ENCODE data around the gene CATSPER4.

DNA sequence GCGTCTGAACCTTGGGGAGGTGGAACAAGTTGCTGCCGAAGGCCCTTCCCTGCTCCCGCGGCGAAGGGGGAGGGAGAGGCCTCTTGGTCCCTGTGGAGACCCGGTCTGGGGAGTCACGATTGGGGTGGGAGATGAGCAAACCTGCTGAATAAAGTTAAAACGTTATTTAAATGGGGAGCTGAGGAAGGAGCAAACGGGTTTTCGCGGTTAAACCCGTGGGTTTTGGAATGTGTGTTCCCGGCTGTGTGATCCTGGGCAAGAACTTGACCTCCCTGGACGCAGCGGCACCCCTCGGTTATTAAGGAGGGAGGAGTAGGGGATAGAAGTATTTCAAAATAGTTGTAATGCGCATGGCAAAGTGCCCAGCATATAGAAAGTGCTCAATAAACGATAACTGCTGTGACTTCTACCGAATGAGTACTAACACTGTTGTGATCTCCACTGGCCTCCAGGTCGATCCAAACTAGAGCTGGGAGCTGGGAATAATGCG, 28.1 kb upstream of the CATSPER4 start:
- TF ChIP-seq, protein P1, sequence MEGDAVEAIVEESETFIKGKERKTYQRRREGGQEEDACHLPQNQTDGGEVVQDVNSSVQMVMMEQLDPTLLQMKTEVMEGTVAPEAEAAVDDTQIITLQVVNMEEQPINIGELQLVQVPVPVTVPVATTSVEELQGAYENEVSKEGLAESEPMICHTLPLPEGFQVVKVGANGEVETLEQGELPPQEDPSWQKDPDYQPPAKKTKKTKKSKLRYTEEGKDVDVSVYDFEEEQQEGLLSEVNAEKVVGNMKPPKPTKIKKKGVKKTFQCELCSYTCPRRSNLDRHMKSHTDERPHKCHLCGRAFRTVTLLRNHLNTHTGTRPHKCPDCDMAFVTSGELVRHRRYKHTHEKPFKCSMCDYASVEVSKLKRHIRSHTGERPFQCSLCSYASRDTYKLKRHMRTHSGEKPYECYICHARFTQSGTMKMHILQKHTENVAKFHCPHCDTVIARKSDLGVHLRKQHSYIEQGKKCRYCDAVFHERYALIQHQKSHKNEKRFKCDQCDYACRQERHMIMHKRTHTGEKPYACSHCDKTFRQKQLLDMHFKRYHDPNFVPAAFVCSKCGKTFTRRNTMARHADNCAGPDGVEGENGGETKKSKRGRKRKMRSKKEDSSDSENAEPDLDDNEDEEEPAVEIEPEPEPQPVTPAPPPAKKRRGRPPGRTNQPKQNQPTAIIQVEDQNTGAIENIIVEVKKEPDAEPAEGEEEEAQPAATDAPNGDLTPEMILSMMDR (IDR thresholded peaks at IDR 0.05) = no peak
- TF ChIP-seq, protein P2, sequence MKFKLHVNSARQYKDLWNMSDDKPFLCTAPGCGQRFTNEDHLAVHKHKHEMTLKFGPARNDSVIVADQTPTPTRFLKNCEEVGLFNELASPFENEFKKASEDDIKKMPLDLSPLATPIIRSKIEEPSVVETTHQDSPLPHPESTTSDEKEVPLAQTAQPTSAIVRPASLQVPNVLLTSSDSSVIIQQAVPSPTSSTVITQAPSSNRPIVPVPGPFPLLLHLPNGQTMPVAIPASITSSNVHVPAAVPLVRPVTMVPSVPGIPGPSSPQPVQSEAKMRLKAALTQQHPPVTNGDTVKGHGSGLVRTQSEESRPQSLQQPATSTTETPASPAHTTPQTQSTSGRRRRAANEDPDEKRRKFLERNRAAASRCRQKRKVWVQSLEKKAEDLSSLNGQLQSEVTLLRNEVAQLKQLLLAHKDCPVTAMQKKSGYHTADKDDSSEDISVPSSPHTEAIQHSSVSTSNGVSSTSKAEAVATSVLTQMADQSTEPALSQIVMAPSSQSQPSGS (CRISPR knock-in tag; IDR thresholded peaks at IDR 0.05; ENCODE audit: borderline replicate concordance, low read depth) = no peak
- TF ChIP-seq, protein P3, sequence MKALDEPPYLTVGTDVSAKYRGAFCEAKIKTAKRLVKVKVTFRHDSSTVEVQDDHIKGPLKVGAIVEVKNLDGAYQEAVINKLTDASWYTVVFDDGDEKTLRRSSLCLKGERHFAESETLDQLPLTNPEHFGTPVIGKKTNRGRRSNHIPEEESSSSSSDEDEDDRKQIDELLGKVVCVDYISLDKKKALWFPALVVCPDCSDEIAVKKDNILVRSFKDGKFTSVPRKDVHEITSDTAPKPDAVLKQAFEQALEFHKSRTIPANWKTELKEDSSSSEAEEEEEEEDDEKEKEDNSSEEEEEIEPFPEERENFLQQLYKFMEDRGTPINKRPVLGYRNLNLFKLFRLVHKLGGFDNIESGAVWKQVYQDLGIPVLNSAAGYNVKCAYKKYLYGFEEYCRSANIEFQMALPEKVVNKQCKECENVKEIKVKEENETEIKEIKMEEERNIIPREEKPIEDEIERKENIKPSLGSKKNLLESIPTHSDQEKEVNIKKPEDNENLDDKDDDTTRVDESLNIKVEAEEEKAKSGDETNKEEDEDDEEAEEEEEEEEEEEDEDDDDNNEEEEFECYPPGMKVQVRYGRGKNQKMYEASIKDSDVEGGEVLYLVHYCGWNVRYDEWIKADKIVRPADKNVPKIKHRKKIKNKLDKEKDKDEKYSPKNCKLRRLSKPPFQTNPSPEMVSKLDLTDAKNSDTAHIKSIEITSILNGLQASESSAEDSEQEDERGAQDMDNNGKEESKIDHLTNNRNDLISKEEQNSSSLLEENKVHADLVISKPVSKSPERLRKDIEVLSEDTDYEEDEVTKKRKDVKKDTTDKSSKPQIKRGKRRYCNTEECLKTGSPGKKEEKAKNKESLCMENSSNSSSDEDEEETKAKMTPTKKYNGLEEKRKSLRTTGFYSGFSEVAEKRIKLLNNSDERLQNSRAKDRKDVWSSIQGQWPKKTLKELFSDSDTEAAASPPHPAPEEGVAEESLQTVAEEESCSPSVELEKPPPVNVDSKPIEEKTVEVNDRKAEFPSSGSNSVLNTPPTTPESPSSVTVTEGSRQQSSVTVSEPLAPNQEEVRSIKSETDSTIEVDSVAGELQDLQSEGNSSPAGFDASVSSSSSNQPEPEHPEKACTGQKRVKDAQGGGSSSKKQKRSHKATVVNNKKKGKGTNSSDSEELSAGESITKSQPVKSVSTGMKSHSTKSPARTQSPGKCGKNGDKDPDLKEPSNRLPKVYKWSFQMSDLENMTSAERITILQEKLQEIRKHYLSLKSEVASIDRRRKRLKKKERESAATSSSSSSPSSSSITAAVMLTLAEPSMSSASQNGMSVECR (CRISPR knock-in tag; IDR thresholded peaks at IDR 0.05; ENCODE audit: borderline replicate concordance) = no peak
- TF ChIP-seq, protein P4, sequence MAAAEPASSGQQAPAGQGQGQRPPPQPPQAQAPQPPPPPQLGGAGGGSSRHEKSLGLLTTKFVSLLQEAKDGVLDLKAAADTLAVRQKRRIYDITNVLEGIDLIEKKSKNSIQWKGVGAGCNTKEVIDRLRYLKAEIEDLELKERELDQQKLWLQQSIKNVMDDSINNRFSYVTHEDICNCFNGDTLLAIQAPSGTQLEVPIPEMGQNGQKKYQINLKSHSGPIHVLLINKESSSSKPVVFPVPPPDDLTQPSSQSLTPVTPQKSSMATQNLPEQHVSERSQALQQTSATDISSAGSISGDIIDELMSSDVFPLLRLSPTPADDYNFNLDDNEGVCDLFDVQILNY (CRISPR knock-in tag; IDR thresholded peaks at IDR 0.05) = no peak
- no peak for TF ChIP-seq ZNF263 (CRISPR knock-in tag; IDR thresholded peaks at IDR 0.05; ENCODE audit: low read depth)
- no peak for TF ChIP-seq FOXK1 (CRISPR knock-in tag; IDR thresholded peaks at IDR 0.05)
- no peak for TF ChIP-seq TEAD4 (CRISPR knock-in tag; IDR thresholded peaks at IDR 0.05)
- no peak for TF ChIP-seq SP1 (CRISPR knock-in tag; conservative IDR thresholded peaks at IDR 0.05)
